ENCODE data around the gene ACSS1.

The ACSS1 gene

DNA sequence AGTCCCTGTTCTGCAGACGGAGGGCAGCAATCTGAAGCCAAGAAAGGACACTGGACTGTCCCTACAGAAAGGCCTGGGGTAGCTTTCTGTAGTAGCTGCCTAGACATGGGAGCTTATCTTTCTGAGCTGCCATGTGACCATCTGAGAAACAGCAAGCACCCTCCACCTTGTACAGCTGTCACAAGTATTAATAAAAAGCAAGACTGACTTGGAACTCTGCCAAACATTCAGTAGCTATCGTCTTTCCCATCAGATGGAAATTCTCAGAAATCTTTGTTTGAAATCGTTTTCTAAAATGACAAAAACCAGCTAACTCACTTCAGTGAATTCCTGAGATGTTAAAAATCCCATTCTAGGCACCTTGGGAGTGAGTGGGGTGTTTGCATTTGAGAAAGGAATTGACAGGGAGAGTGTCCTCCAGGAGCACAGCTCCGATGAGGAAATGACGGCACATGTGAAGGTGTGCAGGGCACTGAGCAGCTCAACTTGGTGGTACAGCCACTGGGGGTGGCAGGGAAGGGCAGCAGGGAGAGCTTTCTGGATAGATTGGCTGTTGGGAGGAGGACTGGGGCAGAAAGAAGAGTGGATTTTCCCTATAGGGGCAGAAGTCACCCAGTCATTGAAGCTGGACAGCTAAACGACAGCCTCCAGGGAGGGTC is 24.5 kb downstream of the ACSS1 start:
- in situ Hi-C loops (cut with MboI; ENCODE audit: low sequenced_read_pairs) = no loop called here

DNA sequence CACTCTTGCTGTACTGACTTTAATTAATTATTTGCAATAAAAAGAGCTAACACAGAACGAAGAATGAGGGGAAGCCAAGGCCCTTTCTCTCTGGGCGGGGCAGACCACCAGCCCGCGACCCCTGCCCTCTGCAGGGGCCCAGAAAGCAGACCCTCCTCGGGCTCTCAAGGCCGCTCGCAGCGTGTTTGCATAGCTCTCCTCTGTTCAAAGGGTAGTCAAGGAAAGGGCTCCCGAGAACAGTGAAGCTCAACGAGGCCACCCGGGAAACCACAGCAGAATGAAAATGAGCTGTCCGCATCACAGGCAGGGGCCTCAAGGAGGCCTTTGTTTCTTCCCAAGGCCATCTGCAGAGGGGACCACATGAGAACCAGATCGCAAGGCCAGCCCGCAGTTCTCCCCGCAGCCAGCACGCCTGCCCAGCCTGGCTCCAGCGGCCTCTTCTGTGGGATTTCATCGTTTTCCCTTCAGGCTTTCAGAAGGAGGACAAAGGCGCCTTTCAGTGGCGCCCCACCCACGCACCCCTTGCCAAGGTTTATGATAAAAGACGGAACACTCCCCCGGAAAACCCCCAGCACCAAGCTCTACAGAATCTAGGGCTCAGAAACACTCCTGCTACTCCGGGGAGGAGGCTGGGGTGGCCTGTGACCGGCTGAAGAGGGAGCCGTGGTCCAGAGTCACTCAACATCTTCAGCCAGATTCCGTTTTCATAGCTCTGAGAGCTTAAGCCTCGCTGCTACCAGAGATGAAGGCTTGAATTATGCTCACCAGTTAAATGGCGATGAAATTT is 25.3 kb downstream of the ACSS1 start:
- in situ Hi-C loops (cut with MboI; ENCODE audit: low sequenced_read_pairs) = no loop called here

DNA sequence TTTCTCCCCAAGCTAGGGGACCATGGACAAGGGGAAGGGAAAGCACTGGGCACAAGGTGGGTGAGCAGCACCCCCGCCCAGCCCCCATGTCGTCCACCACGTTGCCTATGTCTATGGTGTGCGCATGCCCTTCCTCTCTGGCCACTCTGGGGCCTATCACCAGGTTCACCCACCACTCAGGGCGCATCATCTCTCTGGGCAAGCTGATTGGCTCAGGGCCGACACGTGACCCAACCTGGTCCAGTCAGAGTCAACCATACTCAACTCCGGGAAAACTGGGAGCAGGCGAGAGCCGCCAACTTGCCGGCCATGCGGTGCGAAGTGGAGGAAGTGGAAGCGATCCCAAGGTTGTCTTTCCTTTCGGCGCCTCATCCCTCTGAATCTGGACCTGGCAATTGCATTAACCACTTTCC is 25.9 kb downstream of the ACSS1 start:
- in situ Hi-C loops (cut with MboI; ENCODE audit: low sequenced_read_pairs) = no loop called here

DNA sequence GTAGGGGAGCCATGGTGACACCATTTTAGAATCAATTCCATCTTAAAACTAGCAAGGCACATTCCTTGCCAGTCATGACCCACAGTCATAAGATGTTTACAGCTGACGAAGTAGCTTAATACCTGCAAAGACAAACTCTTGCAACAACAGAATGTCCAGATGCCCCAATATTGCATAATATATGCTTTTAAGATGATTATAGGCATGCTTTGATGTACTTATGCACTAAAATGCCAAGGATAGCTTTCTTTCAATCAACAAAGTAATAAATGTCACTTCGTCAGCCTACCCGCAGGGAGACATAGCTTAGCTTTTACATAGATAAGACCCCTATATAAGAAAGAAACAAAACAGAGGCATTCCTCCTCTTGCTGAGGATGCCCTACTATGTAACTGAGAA is 26.7 kb downstream of the ACSS1 start:
- in situ Hi-C loops (cut with MboI; ENCODE audit: low sequenced_read_pairs) = no loop called here

DNA sequence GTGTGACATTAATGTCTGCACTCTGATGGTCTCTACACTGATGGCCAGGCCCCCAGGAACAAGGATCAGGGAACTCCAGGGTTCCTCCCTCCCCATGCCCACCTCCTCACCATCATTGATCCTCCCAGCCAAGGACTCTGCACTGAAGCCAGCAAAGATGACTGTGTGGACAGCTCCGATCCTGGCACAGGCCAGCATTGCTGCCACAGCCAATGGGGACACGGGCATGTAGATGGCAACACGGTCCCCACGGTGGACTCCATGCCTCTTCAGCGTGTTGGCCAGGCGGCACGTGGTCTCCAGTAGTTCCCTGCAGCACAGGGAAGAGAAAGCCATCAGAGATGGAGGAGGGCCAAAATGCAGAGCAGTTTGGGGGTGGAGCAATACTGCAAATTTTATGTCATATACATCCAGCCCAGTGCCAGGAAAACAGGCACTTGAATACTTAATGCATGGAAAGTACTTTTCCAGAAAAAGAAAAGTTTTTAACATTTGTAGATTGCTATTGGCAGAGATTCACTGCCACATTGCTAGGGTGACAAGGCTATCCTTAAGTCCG is 27.2 kb downstream of the ACSS1 start:
- in situ Hi-C loops (cut with MboI; ENCODE audit: low sequenced_read_pairs) = no loop called here

DNA sequence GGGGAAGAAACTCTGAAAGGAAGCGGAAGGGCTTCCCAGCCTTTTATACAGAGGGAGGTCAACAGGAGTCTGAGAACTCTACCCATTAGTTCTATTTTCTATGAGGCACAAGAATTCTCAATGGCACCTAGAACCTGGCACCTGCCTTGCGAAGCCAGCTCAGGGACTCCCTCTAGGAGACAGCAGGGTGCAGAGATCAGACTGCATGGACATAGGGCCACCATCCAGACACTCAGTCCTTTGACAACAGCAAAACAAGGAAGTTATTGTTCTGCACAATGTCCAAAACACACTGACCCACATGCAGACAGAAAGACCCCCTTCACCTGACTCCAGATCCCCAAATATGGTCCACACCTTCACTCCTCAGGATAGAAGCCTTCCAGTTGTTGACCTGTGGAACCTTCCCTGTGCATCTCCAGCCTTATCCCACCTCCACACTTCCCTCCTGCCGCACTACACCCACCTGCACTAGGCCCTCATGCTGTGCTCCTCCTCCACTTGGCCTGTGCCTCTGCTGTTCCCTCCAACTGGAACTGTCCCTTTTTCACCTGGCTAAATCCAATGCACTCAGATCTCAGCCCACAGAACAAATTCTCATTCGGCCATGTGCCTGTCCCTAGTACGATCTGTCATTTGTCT is 27.8 kb downstream of the ACSS1 start:
- in situ Hi-C loops (cut with MboI; ENCODE audit: low sequenced_read_pairs) = no loop called here

DNA sequence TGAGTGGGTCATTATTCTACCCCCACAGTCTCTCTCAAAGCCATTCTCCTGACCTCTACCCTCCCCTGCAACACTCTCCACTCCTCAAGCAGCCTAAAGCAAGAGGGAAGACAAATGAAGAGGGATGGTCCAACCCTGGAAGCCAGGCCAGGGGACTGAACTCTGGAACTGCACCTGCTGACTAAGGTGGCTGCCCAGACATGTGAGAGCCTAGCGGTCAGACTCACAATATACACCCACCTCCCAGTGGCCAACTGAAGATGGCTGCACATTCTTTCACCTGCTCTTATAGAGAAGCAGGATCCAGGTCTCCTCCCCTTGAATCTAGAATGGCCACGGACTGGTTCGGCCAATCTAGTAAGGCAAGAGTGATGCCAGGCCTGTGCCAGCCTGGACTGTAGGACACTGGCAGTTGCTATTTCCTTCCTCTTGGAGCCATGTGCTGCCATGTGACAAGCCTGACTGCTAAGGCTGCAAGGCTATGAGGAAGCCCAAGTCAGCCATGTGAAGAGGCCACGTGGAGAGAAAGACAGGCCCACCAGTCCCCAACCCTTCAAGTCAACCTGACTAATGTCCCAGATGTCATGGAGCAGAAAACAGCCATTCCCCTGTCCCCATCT is 31.8 kb downstream of the ACSS1 start:
- in situ Hi-C loops (cut with MboI; ENCODE audit: low sequenced_read_pairs) = no loop called here

DNA sequence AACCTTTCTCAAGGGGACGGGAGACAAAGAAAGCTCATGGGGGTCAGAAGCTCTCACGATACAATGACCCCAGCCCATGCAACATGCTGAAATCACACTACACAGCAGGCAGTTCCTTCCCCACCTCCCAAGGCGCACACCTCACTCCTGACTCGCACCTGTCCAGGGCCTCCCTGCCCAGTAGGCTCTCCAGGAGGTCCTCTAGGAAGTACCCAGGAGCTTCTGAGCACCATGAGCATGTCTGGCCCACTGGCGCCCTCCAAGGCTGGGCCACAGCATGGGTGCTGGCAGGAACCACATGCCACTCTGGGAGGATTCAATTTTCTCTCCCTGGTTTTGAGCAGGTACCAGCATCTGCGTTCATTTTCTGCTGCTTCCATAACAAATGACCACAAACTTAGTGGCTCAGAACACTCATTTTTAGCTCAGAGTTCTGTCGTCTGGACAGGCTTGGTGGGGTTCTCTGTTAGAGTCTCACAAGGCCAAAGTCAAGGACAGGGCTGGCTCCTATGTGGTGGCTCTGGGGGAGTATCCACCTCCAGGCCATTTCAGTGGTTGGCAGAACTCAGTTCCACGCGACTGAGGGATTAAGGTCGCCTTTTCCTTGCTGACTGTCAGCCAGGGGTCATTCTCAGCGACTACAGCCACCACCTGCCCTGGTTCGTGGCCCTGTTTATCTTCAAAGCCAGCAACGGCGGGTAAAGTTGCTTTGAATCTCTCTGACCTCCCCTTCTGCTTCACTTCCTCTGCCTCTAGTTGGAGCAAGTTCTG is 32.7 kb downstream of the ACSS1 start:
- in situ Hi-C loops (cut with MboI; ENCODE audit: low sequenced_read_pairs) = no loop called here

DNA sequence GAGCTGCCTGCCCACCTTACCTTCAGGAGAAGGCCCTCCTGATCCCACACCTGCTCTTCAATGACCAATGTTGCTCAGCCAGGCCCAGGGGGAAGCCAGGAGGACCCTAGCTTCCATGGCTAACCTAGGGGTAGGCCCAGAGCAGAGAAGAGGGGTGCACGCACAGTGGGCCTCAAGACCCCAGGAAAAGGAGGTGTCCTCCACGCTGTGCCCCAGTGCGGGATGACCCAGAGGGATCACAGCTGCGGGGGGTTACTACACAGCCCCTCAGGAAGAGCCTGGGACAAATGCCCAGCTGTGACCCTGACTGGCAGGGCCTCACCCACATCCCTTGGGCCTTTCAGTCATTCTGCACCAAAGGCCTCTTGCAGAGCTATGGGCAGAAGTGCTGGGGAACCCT is 33.8 kb downstream of the ACSS1 start:
- in situ Hi-C loops (cut with MboI; ENCODE audit: low sequenced_read_pairs) = no loop called here

DNA sequence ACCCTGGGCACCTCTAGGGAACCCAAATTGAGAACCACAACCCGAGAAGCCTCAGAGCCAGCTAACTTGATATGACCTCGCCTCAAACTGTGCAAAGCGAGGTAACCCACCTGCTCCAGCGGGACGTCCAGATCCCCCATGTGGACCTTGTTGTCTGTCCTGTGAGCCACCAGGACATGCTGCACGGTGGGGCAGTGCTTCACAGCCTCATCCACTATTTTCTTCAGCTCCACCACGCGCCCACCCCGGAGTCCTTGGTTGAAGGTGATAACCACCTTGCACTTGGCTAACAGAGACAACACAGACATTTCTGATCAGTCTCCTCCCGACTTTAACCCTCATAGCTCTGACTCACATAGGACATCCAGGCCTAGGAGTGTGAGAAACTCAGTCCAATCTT is 34.6 kb downstream of the ACSS1 start:
- in situ Hi-C loops (cut with MboI; ENCODE audit: low sequenced_read_pairs) = no loop called here

DNA sequence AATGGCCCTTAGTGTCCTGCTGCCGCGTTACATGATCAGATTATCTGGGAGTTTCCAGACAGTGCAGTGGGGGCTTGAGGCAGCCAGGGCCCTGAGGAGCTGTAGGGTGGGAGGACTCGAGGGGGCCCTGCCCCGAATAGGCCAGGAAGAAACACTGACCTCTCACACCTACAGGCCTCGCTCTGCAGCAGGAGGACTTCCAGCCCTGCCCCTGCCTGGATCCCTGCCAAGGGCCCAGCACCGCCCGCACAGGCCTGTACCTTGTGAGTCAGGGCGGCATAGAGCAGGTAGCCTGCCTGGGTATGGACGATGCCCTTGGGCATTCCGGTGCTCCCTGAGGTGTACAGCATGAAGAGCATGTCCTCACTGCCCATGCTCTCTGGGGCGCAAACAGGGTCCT is 35.3 kb downstream of the ACSS1 start:
- in situ Hi-C loops (cut with MboI; ENCODE audit: low sequenced_read_pairs) = no loop called here

DNA sequence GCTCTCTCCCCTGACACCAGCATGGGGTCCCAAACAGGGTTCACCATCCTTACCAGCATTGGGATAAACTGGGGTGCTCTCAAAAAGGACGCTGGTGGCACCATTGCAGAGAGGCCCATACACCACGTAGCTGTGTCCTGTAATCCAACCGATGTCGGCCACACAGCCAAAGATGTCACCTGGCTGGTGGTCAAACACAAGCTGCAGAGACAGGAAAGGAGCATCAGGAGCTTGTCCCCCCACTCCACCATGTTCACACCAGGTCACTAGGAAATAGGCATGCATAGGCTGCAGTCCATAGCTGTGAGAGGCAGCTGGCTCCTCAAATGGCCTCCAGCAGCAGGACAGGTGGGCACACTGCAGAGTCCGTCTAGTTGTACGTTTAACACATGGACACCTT is 36.6 kb downstream of the ACSS1 start:
- in situ Hi-C loops (cut with MboI; ENCODE audit: low sequenced_read_pairs) = no loop called here

DNA sequence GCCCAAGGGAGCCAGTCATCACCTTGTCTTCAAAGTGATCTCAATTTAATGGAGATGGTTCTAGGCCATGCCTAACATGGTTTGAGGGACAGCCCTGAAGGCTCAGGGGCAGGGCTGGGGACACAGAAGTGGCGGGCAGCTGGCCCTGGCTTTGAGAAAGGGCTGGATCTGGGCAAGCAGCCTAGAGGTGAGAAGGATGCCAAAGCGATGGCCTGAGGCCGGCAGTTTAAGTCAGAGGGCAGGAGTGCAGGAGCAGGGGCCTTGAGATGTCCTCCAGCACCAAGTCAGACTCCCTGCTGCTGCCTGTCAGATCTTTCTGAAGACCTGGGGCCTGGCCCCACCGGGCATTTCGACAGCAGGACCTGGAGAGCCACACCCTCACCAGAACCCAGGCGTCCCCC is 37.0 kb downstream of the ACSS1 start:
- in situ Hi-C loops (cut with MboI; ENCODE audit: low sequenced_read_pairs) = no loop called here

DNA sequence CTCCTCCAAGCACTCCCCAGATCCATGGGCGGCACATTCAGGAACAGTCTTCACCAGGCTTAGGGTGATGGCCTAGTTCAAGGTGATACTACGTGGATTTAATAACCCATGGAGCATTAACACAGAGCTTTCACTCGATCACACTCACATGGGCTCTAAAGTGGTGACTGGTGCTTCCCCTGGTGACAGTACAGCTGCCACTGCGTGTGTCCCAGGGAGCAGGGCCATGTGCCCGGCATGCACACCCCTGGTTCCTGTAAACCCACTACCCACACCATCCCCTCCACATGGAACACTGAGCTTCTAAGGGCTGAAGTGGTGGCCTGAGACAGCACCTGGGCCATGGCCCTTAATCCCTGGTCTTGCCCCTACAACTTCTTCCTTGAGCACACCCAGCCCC is 37.6 kb downstream of the ACSS1 start:
- in situ Hi-C loops (cut with MboI; ENCODE audit: low sequenced_read_pairs) = no loop called here

DNA sequence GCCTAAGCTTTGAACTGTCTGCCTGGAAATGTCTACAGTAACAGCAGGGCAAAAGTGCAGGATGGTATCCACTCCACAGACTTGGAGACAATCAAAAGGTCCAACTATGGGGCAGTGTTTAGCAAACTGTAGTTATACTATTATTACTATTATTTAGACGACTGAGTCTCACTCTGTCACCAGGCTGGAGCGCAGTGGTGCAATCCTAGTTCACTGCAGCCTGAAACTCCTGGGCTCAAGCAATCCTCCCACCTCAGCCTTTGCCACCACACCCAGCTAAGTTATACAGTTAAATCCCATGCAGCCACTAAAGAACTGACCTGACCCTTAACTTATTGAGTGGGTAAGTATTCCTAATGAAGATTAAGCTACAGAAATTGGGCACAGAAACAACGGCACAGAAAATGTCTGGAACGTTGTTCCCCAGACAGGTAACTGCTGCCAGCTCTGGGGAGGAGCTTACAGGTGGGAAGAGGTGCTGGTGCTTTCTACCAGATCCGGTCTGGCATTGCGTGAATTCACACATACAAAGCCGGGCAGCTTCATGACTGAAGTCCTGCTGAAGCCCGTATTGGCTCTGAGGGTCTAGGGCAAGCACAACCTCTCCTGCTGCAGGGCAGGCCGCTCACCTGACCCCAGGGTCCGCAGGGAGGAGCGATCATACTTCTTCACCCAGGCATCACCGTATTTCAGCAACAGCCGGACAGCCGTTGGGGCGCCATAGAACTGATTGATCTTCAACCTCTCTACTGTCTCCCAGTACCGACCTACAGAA is 38.4 kb downstream of the ACSS1 start:
- in situ Hi-C loops (cut with MboI; ENCODE audit: low sequenced_read_pairs) = no loop called here

DNA sequence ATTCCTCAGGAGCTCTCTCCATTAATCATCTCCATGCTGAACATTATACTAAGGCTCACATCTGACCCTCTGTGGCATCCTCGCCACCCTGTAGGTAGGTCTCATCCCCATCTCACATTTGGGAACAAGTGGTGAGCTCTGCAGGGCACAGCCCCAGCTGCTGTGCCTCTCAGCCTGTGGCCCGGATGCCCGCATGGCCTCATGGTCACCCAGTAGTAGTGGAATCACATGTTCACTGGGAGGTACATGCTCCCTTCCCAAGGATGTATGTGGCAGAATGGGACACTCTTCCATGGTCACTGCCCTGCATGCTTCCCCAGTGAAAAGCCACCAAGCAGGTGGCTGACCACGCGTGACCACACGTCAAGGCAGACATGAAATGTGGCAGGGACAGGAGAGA is 39.1 kb downstream of the ACSS1 start:
- in situ Hi-C loops (cut with MboI; ENCODE audit: low sequenced_read_pairs) = no loop called here

DNA sequence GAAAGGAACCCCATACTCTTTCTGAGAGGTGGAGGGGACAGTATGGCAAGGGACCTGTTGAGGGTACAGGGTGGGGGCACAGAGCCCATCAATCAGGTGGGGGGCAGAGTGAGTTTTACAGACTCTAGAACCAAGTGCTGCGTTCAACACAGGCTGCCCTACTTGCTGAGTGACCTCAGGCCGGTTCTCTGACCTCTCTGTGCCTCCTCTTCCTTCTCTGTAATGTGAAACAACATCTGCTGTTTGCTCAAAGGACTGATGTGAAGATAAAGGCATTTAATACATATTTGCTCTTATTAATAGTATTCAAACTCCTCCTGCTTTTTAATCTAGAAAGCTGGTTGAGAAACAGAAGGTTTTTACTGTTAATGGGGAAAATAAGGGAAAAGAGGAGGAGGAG is 39.5 kb downstream of the ACSS1 start:
- in situ Hi-C loops (cut with MboI; ENCODE audit: low sequenced_read_pairs) = no loop called here

DNA sequence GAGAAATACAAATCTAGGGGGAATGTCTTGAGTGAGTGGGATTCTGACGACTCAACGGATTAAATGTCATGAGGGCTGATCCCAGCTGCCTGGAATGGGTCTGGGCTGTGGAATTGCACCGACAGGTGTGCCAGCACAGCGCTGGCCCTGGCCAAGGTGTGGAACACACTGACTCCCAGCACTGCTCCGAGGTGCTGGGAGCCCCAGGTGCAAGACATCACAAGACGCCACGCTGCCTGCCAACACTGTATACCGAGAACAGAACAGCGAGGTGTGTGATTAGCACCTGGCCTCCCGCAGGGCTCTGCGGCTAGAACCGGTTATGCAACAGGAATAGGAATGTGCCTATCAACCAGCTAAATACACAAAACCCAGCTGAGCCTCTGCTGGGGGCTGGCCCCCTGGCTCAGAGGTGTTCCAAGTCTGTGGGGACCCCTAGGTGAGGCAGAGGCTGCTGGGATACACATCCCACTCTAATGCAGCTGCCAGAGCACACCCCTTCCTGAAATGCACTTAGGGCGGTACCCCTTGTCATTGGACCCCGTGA is 40.6 kb downstream of the ACSS1 start:
- in situ Hi-C loops (cut with MboI; ENCODE audit: low sequenced_read_pairs) = no loop called here

DNA sequence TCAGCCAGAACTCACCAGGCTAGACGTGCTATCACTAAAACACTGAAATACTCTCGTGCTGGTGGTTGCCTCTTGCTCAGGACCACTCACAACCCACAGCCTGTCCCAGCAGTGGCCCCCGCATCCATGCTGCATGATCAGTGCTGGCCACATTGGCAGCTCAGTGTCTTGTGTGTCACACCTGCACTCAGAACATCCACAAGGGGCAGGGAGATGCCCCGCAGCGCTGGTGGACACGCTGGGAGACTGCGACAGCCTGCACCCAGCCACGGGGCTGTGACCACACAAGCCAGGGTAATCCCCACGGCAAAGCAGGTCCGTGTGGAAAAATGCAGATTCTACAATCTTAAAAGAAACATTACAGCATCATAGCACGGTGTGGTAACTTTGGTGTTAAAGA is 41.5 kb downstream of the ACSS1 start:
- in situ Hi-C loops (cut with MboI; ENCODE audit: low sequenced_read_pairs) = no loop called here

DNA sequence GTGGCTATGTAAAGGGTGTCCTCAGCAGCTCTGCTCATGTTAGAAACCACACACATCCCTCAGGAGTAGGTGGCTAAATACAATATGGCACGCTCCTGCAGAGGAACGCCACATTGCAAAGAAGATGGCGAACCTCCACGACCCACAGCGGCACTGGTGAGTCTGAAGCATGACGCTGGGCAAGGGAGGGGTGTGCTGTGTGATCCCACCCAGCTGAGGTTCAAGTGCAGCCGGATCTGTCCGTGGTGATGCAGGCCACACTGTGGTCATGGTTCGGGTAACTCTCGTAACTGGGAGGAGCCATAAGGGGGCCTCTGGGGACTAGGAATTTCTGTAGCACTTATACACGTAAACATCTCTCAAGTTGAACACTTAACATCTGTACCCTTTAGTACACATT is 42.0 kb downstream of the ACSS1 start:
- in situ Hi-C loops (cut with MboI; ENCODE audit: low sequenced_read_pairs) = no loop called here
